Posterior vena cava (tissue), 2 donors: ENCODE results near the gene RTP2. TPM values are rescaled to one million over a fixed set of nuclear protein-coding genes. Genes with fewer than 3 reads are reported as not detected.

Source experiments
- total RNA-seq, 2 donors: library from RNA; stranded (reverse); fragmentation: NEBNext Ultra II Directional; extraction: Animal tissue kit (Norgen Biotek cat#: 25700); gene quantifications; one replicate each; pipeline ENCODE4 v1.2.1, GENCODE V29; 2021
- donor health status: DM: yes; HTN: yes; CAD: no.
- donor health status: DM: yes; HTN: yes; CAD: no.

RTP2 gene
- total RNA-seq, 2 donors from 2014 or later: not detected

Other genes starting within 250 kb of the RTP2 start
- not detected for gene SST, start 32.2 kb downstream of the RTP2 start, total RNA-seq
- gene BCL6, start 42.9 kb upstream of the RTP2 start, total RNA-seq: 100 to 1,000 TPM in 1 of 2 donors, 10 to 100 TPM in 1; 87.7 to 143 TPM